ENCODE measurements around the gene RHBG.
"Not testable (repeated sequence)": the region's sequence is repeated elsewhere in the genome, so short reads cannot be mapped to it uniquely, and the experiment has no call there.

The RHBG gene, protein sequence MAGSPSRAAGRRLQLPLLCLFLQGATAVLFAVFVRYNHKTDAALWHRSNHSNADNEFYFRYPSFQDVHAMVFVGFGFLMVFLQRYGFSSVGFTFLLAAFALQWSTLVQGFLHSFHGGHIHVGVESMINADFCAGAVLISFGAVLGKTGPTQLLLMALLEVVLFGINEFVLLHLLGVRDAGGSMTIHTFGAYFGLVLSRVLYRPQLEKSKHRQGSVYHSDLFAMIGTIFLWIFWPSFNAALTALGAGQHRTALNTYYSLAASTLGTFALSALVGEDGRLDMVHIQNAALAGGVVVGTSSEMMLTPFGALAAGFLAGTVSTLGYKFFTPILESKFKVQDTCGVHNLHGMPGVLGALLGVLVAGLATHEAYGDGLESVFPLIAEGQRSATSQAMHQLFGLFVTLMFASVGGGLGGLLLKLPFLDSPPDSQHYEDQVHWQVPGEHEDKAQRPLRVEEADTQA

DNA sequence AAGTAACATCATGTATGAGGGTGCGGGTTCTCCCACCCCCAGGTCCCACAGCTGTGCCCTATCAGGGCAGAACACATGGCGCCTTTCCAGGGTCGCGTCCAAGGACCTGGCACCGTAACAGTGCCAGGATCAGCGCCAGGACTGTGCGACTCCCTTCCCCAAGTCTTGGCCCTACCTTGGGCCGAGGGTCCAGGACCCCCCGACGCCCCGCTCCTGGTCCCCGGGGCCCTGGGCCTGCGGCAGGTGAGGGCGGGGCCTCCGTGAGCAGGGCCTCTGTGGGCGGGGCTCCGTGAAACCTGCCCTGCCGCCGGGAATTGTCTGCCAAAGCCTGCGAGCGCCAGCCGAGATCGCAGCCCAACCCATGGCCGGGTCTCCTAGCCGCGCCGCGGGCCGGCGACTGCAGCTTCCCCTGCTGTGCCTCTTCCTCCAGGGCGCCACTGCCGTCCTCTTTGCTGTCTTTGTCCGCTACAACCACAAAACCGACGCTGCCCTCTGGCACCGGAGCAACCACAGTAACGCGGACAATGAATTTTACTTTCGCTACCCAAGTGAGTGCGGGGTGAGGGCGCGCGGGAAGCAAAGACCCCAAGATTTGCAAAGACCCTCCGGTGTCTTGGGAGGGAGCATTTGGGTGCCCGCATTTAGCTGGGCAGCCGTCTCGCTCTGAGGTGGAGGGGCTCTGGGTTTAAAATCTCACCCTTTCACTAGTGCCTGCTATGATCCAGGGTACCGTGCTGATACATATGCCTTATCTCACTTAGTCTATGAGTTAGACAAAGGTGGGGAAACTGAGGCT, at the start of gene RHBG:
Gene RHBG (plus strand): TSS at position 323 of the 796 bp plus-strand sequence. CDS start 39 bp downstream, at position 362.
- DNase-seq (ENCODE audit: low read depth) = peak; percentile 41

DNA sequence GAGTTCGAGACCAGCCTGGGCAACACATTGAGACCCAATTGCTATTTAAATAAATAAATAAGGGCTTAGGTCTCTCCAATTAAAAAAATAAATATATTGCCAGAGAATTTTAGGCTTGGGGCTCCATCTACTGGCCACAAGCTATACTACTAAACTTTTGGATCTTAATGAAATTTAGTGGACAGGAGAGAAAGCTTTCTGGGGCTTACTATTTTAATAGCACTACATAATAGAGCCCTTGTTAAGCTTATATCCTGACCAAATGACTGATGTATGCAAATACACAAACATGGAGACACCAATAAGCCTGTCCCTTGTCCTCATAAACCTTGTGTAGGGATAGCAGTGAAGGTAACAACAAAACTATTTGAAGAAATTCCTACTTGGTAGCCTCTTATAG, 49.3 kb upstream of the RHBG start:
- peak; percentile 65 for DNase-seq (ENCODE audit: low read depth)

DNA sequence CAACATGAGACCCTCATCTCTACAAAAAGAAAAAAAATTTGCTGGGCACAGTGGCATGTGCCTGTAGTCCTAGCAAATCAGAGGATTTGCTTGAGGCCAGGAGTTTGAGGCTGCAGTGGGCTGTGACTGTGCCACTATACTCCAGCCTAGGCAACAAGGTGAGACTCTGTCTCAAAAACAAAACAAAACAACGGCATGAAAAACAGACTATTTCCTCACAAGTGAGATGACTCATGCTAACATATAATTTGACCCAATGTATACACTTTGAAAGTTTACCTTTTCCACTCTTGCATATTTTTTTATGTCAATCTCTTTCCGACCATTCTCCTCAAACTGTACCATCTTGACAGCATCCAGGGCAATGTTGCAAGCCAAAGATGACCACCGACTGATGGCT, 48.5 kb upstream of the RHBG start:
- DNase-seq (ENCODE audit: low read depth) = peak; percentile 31

DNA sequence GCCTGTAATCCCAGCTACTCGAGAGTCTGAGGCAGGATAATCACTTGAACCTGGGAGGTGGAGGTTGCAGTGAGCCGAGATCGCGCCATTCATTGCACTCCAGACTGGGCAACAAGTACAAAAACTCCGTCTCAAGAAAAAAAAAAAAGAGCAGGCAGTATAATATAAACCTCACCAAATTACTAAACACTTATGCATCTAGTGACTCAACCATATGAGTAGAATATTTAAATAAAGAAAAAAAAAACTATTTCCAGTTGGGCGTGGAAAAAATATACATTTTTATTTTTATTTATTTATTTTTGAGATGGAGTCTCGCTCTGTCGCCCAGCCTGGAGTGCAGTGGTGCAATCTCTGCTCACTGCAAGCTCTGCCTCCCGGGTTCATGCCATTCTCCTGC, 45.8 kb upstream of the RHBG start:
- DNase-seq (ENCODE audit: low read depth) = peak; percentile 92

DNA sequence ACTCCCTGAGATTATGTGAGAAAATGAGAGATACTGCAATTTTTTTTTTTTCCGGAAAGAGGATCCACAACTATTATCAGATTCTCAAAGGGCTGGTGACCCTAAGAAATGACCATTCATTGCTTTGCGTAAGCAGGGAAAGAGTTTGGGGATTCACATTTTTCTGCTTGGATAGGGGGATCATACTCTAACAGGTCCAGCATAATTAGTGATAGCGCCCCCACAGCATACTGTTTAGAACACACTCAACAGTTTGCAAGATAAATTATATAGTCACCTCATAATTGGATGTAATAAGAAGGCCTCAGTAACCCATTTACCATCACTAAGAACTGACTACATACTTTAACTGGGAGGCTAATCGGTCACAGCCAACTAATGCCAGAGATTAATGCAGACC, 32.8 kb upstream of the RHBG start:
- peak; percentile 15 for DNase-seq (ENCODE audit: low read depth)

DNA sequence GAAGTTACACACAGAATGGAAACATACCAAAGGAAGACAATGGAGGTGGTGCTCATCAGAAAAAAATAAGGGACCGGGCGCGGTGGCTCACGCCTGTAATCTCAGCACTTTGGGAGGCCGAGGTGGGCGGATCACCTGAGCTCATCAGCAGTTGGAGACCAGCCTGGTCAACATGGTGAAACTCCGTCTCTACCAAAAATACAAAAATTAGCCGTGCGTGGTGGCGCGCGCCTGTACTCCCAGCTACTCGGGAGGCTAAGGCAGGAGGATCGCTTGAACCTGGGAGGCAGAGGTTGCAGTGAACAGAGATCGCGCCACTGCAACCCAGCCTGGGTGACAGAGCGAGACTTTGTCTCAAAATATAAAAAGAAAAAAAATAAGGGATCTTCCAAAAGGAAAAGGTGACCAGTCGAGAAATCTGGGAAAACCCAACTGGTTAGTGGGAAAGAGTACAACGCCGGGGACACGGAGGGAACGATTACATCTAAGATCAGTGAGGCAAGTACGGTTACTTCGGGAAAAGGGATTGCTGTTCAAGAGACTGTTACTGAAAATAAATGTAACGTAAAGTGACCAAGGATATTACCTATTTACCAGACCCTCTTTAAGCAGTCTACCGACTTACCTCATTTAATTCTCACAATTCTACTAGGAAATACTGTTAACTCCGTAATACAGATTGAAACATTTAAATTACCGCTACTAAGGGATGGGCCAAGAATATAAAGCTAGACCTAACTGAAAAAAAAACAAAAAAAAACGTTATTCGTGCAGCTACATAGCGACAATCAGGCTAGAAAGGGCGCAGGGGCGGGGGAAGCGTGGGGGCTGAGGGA, 31.7 kb upstream of the RHBG start:
- DNase-seq (ENCODE audit: low read depth) = peak; percentile 36

DNA sequence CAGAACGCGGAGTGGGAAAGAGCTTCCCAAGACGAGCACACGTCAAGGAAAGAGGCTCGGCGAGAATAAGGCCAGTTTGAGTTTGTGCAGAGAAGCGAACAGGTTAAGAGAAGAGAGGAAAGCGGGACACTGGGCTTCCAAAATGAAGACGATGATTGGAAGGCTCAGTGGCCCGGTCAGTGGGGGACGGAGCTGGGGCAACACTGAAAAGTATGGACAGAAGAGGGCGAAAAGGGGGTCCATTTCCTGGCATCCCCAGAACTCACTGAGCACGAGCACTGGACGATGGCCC, 31.2 kb upstream of the RHBG start:
- DNase-seq (ENCODE audit: low read depth) = no peak

DNA sequence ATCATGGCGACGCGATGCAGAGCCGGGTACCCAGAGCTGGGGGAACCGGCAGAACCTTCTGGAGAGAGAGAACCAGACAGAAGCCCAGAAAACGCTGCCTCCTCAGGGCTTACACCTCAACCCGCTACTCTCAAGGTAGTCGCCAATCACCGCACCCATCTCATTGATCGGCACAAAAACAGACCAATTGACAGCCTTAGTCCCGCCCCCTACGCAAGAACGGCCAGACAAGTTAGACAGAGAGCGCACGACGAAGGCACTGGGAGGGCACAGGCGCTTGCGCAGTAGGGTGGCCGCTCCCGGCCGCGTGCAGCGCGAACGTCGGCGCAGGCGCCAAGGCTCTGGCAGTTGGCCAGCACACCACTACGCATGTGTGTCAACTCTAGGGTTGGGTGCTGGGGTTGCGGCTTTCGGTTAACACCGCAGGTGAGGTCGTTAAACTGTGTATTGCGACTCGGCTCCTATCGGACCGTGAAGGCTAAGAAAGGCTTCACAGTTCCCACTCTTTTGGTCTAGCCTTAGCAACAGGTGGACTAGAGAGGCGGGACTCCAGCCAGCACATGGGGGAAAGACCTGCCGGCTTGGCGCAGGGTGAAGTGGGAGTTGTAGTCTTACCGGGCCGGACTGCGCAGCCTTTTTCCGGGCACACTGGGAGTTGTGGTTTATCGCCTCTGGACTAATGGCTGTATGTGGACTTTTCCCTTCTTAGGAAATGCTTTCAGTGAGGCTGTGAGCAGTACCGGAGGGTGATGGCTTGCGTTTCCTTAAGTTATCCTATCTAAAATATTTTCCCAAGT, 30.6 kb upstream of the RHBG start, which contains the start of the genes CCT3 and TSACC:
Gene CCT3 (minus strand): TSS at position 113 of the 797 bp plus-strand sequence. CDS start 108 bp downstream, at position 5.
Gene TSACC (plus strand): TSS at position 347 of the 797 bp plus-strand sequence. CDS start 1,232 bp downstream, outside the sequence.
- DNase-seq (ENCODE audit: low read depth) = peak; percentile 100

DNA sequence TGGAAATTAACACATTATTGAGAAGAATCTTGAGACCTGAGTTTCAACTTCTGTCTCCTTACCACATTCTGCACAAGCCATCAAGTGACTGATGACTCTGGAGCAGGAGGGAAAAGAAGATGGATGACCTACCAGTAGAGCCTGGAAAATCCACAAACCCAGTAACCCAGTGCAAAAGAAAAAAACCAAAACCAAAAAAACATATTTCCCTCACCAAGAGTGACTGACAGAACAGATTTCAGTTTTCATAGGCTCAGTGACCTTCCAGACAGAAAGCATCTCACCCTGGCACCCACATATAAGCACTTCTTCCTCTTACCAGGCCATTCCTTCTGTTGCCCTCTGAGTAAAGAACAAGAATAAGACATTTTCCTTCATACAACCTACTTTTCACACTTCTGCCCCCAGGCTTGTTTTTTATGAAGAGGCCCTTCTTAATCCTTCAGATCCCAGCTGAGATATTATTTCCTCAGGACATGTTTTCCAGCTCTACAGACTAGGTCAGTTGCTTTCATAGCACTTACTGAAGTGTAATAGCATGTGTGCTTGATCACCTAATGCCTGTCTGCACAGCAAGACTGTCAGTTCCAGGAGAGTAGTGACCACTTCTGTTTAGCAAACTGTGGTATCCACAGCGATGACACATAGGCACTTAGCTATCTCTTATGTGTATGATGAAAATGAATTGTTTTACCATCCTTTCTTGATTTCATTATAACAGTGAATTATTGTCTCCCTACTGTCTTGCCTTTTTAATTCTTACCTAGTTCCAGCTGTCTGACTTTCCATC, 26.6 kb upstream of the RHBG start:
- peak; percentile 42 for DNase-seq (ENCODE audit: low read depth)

DNA sequence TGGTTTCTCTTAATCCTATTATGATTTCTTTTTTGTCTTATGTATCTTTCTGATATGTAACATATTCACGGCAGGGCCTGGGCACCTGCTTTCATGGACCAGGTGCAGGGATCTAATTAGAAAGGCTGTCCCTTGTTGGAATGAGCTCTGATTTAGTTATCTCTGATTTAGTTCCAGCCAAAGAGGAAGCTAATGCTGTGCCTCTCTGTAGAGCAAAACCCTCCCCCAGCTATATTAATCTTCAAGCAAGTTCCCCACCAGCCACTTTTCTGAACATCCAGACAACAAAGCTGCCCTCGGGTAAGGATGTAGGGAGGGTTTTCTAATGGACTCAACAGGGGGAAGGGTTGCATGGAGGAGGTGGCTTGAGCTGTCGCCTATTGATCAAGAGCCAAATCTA, 24.6 kb upstream of the RHBG start:
- DNase-seq (ENCODE audit: low read depth) = no peak

DNA sequence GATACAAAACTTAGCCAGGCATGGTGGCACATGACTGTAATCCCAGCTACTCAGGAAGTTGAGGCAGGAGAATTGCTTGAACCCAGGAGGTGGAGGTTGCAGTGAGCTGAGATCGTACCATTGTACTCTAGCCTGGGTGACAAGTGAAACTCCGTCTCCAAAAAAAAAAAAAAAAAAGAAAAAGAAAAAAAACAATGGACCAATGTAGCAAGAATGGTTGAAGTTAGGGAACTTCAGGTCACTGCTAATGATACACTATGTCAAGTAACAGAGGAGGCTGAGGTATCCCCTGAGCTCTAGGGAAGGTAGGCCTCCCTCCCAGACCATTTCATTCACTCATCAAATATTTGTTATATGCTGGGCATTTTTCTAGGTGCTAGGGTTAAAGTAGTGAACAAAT, 23.0 kb upstream of the RHBG start:
- DNase-seq (ENCODE audit: low read depth) = not testable (repeated sequence)

DNA sequence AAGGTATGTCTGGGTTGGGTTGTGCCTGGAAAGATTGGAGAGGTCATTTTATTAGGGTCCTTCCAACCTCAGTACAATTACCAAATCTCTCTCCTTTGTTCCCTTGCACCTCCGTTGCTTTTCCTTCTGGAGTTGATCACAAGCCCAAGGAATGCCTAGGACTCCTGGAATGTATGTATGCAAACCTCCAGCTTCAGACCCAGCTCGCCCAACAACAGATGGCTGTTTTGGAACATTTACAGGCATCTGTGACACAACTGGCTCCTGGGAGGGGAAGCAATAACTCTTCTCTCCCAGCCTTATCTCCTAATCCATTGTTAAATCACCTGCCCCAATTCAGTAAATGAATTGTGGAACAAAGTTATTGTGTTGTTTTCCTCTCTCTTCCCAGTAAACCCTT, 22.4 kb upstream of the RHBG start:
- no peak for DNase-seq (ENCODE audit: low read depth)

DNA sequence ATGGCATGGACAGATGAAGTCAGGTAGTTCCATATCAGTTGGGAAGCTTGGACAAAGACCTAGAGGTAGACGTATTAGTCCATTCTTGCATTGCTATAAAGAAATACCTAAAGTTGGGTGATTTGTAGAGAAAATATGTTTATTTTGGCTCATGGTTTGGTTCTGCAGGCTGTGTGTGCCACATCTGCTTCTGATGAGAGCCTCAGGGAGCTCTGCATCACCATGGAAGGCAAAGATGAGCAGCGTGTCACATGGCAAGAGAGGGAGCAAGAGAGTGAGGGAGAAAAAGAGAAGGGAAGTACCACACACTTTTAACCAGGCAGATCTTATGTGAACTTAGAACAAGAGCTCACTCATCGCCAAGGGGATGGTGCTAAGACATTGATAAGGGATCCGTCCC, 21.7 kb upstream of the RHBG start:
- DNase-seq (ENCODE audit: low read depth) = no peak

DNA sequence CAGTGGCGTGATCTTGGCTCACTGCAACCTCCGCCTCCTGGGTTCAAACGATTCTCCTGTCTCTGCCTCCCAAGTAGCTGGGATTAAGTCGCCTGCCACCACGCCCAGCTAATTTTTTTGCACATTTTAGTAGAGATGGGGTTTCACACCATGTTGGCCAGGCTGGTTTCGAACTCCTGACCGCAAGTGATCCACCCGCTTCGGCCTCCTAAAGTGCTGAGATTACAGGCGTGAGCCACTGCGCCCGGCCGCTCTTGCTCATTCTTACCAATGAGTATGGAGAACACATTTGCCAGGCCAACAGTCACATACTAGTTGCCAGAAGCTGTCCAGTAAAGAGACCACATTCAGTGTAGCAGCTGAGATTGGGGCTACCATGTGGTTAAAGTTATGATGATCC, 16.5 kb upstream of the RHBG start:
- DNase-seq (ENCODE audit: low read depth) = not testable (repeated sequence)

DNA sequence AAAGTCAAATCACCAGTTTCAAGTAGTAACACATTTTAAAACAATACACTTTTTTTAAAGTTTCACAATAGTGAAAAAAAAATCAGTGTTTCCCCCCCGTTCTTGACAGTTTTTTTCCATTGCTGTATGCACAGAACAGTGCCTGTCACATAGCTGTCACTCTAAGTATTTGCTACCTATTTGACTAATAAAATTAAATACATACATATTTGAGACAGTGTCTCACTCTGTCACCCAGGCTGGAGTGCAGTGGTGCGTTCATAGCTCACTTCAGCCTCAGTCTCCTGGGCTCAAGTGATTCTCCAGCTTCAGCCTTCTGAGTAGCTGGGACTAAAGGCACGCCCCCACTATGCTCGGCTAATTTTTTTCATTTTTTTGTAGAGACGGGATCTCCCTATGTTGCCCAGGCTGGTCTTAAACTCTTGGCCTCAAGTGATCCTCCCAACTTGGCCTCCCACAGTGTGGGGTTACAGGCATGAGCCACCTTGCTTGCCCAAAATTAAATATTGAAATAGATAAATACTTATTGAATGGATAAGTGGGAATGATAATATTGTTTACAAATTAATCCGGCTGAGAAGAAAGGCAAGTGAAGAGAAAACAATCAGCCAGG, 12.6 kb upstream of the RHBG start:
- no peak for DNase-seq (ENCODE audit: low read depth)

DNA sequence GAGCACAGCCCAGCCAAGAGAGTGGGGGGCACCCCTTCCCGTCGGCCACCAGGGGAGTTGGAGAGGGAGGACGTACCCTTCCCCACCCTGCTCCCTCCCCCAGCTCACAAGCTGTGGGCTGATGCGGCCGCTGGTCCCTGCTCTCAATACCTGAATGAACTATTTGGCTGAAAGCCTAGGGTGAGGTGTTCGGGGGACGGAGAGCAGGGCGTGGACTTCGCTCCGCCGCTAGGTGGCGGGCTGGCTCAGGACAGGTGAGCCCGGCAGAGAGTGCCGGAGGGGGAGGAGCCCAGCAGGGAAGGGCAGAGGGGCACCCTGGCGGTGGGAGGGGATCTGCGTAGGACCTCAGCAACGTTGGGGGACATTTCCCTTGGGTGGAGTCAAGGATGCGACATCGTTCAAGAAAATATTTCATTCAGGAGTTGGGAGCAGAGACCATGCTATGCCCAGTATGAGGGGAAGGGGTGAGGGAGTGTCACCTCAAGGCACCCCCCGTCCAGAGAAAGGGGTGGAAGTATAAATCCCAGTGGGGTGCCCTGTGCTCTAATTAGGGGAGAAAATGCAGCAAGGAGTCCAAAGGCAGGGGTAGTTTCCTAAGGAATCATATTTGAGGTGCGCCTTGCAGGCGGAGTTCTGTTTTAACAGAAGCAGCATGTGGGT, 12.0 kb upstream of the RHBG start:
- DNase-seq (ENCODE audit: low read depth) = peak; percentile 64

DNA sequence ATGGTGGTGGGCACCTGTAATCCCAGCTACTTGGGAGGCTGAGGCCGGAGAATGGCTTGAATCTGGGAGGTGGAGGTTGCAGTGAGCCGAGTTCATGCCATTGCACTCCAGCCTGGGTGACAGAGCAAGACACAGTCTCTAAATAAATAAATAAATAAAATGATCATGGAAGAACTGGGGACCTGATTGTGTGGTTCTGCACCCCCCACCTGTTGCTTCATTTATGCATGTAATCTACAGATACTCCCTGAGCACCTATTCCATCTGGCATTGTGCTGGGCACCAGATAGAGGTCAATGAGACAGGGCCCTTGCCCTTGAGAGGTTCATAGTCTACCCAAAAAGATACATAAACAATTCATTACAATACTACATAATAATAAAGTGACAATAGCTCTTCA, 11.0 kb upstream of the RHBG start:
- DNase-seq (ENCODE audit: low read depth) = no peak

DNA sequence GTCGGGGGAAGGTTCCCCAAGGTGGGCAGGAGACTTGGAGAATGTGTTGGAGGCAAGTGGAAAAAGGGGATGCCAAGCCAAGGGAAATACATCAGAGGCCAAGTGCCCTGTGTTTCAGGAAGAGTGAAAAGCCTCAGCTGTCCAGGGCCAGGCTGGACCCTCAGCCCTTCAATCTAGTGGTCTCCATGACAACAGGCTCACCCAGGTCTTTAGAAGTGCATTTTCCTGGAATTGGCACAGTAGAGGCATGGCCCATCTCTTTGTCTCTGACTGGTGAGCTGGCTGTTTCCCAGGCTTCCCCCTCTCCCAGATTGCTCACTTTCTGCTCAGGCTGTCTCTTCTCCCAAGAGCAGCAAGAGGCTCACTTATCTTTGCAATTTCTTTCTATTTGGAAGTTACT, 10.4 kb upstream of the RHBG start:
- DNase-seq (ENCODE audit: low read depth) = no peak

DNA sequence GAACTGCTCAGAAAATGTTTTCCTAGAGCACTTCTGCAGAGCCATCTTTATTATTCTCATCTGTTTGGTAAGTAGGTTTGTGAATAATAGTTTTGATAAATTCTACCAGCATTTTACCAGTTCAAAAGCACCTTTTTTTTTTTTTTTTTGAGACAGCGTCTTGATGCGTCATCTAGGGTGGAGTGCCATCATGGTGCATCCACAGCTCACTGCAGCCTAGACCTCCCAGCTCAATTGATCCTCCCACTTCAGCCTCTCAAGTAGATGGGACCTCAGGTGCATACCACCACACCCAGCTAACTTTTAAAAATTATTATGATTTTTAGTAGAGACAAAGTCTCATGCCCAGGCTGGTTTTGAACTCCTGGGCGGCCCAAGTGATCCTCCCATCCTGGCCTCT, 9.8 kb upstream of the RHBG start:
- DNase-seq (ENCODE audit: low read depth) = no peak

DNA sequence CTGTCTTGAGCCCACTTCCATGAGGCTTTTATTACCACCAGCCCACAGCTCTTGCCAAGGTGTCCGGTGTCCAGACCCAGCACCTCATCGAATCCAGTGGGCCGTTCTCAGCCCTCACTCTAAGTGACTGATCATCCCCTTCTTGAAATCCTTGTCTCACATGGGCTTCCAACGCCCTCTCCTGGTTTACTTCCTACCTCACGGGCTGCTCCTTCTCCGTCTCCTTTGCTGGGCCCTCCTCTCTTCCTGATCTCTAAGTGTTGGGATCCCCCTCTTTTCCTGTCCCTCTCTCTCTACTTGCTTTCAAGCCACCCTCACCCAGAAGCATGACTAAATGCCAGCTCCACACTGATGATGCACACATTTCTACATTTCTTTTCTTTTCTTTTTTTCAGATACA, 9.0 kb upstream of the RHBG start:
- peak; percentile 63 for DNase-seq (ENCODE audit: low read depth)
